ENCODE results near the gene NCOA1.

Gene NCOA1

DNA sequence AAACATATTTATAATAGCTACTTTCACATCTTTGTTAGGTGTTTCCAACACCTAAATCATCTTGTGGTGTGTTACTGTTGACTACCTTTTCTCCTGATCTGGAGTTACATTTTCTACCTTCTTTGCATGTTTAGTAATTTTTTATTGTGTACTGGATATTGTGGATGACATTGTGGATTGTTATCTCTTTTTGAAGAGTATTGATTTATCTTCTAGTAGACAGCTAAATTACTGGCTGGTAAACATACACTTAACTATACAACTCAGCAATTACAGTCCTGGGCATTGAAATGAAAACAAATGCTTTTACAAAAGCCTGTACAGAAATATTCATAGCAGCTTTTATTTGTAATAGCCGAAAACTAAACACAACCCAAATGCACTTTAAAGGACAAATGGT is 151.3 kb downstream of the NCOA1 start:
- in situ Hi-C loops (cut with HindIII; ENCODE audit: low pct_ligation_motif_present, low sequenced_read_pairs) = no loop called here
- DNase-seq = no peak
- TF ChIP-seq, protein P1, sequence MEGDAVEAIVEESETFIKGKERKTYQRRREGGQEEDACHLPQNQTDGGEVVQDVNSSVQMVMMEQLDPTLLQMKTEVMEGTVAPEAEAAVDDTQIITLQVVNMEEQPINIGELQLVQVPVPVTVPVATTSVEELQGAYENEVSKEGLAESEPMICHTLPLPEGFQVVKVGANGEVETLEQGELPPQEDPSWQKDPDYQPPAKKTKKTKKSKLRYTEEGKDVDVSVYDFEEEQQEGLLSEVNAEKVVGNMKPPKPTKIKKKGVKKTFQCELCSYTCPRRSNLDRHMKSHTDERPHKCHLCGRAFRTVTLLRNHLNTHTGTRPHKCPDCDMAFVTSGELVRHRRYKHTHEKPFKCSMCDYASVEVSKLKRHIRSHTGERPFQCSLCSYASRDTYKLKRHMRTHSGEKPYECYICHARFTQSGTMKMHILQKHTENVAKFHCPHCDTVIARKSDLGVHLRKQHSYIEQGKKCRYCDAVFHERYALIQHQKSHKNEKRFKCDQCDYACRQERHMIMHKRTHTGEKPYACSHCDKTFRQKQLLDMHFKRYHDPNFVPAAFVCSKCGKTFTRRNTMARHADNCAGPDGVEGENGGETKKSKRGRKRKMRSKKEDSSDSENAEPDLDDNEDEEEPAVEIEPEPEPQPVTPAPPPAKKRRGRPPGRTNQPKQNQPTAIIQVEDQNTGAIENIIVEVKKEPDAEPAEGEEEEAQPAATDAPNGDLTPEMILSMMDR (IDR thresholded peaks at IDR 0.05; ENCODE audit: low read depth, low read length, missing control alignments) = no peak

DNA sequence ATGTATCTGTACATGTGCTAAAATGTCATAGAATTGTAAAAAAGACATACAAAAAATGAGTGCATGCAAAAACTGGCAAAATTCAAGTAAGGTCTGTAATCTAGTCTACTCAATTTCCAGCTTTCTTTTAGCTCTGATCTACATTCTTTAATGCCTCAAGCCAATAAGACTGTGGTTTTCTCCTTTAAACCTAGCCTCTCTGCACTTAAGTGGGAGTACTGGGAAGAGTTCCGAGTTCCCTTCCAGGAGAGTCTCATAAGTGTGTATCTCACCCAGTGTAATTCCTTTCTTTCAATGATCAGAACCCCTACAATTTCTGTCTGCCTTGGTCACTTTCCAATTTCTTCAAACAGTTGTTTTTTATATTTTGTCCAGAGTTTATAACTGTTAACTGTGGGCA is 152.0 kb downstream of the NCOA1 start:
- DNase-seq = no peak
- Histone ChIP-seq H3K36me3 (replicated peaks) (no peaks in the 10 kb centered on the region), H3K27me3 (replicated peaks) (no peaks in the 10 kb centered on the region), H3K27ac (no peak overlapping the region), H3K4me3 (ENCODE audit: low read depth, low read length) (no peak overlapping the region)
- TF ChIP-seq, protein P1 (IDR thresholded peaks at IDR 0.05; ENCODE audit: low read depth, low read length, missing control alignments) = no peak
- in situ Hi-C loops (cut with HindIII; ENCODE audit: low pct_ligation_motif_present, low sequenced_read_pairs) = no loop called here

More for the DNA sequence above, 151.3 kb downstream of the NCOA1 start:
- H3K27me3 ChIP-seq (replicated peaks) = no peaks in the 10 kb centered on the region
- no peak overlapping the region for H3K27ac ChIP-seq
- no peaks in the 10 kb centered on the region for H3K36me3 ChIP-seq (replicated peaks)
- no peak overlapping the region for H3K4me3 ChIP-seq (ENCODE audit: low read depth, low read length)

DNA sequence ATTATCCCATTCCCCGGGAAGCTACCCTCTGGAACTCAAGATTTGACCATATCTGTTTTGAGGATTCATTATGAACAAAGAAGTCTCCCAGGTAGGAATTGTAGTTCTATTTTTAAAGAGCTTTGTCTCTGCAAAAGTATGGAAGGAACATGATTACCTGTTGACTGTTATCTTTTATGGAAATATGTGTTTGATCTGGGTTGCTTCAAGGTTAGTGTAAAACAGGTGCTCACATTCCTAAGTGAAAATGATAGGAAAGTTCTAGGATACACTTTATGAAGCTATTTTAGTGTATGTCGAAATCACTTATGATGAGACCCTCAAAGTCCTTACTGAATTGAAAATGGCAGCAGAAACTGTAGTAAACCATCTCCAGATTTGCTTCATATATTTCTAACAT is 153.0 kb downstream of the NCOA1 start:
- TF ChIP-seq, protein P1 (IDR thresholded peaks at IDR 0.05; ENCODE audit: low read depth, low read length, missing control alignments) = no peak
- no peak for DNase-seq
- no peaks in the 10 kb centered on the region for H3K36me3 ChIP-seq (replicated peaks)
- H3K4me3 ChIP-seq (ENCODE audit: low read depth, low read length) = no peak overlapping the region
- no peaks in the 10 kb centered on the region for H3K27me3 ChIP-seq (replicated peaks)
- in situ Hi-C loops (cut with HindIII; ENCODE audit: low pct_ligation_motif_present, low sequenced_read_pairs) = no loop called here
- H3K27ac ChIP-seq = no peak overlapping the region

DNA sequence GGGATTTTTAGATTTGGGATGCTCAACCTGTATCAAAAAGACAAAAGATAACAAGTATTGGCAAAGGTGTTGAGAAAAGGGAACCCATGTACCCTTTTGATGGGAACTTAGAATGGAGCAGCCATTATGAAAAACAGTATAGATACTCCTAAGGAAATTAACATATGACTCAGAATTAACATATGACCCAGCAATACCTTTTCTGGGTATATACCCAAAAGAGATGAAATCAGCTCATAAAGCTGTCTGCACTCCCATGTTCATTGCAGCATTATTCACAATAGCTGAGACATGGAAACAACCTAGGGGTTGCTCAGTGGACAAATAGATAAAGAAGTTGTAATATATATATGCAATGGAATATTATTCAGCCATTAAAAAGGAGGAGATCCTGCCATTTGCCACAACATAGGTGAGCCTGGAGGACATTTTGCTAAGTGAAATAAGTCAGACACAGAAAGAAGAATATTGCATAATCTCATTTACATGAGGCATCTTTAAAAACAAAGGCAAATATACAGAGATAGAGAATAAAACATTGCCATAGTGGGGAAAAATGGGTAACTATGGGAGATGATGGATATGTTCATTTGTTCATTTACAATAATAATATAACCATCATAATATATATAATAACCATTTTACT is 160.1 kb downstream of the NCOA1 start:
- H3K36me3 ChIP-seq (replicated peaks) = no peaks in the 10 kb centered on the region
- no peak overlapping the region for H3K27ac ChIP-seq
- in situ Hi-C loops (cut with HindIII; ENCODE audit: low pct_ligation_motif_present, low sequenced_read_pairs) = no loop called here
- no peaks in the 10 kb centered on the region for H3K27me3 ChIP-seq (replicated peaks)
- H3K4me3 ChIP-seq (ENCODE audit: low read depth, low read length) = no peak overlapping the region
- no peak for DNase-seq
- TF ChIP-seq, protein P1 (IDR thresholded peaks at IDR 0.05; ENCODE audit: low read depth, low read length, missing control alignments) = no peak

DNA sequence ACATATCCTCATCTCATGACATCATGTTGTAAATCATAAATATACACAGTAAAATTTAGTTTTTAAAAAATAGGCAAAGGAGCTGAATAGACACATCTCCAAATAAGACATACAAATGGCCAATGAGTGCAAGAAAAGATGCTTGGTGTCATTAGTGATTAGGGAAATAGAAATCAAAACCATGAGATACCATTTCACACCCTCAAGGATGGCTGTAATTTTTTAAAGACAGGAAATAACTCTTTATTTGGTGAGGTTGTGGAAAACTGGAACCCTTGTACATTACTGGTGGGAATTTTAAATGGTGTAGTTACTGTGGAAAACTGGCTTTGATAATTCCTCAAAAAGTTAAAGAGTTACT is 160.6 kb downstream of the NCOA1 start:
- no peak overlapping the region for H3K4me3 ChIP-seq (ENCODE audit: low read depth, low read length)
- H3K36me3 ChIP-seq (replicated peaks) = no peaks in the 10 kb centered on the region
- TF ChIP-seq, protein P1 (IDR thresholded peaks at IDR 0.05; ENCODE audit: low read depth, low read length, missing control alignments) = no peak
- in situ Hi-C loops (cut with HindIII; ENCODE audit: low pct_ligation_motif_present, low sequenced_read_pairs) = no loop called here
- no peak for DNase-seq
- H3K27ac ChIP-seq = no peak overlapping the region
- H3K27me3 ChIP-seq (replicated peaks) = no peaks in the 10 kb centered on the region
